A673 (cell line): ENCODE results near the gene SMPX.

Experiments used
- CTCF ChIP-seq: fragments of 300-800, 200-600 bp; sonication (generic); conservative IDR thresholded peaks from 2 replicates; pipeline ENCODE4 v1.5.1; 2017; ENCODE audit warnings: low read depth, mild to moderate bottlenecking, antibody characterized with exemption, low read length, moderate library complexity, mixed read lengths
- EZH2 ChIP-seq: fragments of 200-600 bp; sonication (generic); IDR thresholded peaks from 2 replicates; pipeline ENCODE4 v1.6.1; 2017; ENCODE audit warnings: borderline replicate concordance, low read depth, mild to moderate bottlenecking, mixed read lengths, antibody characterized with exemption, low read length; ENCODE audit not compliant: poor library complexity, severe bottlenecking

- TF ChIP-seq CTCF (no peak), EZH2 (no peak)
Observed at GRCh38 chrX:21698272-21698671, 59.6 kb downstream of the SMPX start.
